ENCODE data around the gene SETD3. TPM values are rescaled to one million over a fixed set of nuclear protein-coding genes. Genes with fewer than 3 reads are reported as not detected.
A peak's percentile ranks its signal among the peaks of the same experiment; 100 is the strongest.

The SETD3 gene
- total RNA-seq, 1 experiment from 2014 or later: 47.8 TPM

DNA sequence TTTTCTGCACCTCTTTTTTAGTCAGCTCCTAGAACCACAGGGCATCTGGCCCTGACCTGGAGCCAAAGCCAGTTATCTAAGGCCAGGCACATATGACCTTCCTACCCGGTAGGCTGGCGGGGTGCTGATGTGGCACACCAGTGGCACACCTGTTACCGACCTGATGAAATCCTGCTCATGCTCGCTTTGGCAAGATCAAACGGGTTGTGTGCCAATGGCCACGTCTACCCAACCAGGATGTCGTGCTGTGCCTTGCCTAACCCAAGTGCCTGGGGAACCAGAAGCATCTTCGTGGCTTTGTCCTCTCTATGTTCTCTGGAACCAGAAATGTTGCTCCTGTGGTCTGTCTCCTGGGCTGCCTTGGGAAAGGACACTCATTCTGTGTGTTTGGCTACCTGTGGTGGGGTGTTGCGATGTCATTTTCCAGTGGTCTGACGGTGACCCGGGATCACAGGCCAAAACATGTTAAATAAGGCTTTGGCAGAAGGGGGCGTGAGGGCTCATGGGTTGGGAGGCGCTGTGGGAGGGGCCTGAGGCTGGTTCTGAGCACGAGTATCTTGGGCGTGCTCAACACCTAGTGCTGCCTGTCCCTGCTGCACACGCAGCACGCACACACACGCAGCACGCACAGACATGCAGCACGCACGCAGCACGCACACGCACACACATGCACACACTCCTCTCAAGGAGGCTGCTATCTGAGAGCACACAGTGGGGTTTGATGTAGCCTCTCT, 28.4 kb upstream of the SETD3 start:
- in situ Hi-C loops (cut with HindIII; ENCODE audit: low pct_unique_long_range_greater_than_20kb, low sequenced_read_pairs): no loop called here
- no peak for DNase-seq (ENCODE audit: low read depth, low spot score)

DNA sequence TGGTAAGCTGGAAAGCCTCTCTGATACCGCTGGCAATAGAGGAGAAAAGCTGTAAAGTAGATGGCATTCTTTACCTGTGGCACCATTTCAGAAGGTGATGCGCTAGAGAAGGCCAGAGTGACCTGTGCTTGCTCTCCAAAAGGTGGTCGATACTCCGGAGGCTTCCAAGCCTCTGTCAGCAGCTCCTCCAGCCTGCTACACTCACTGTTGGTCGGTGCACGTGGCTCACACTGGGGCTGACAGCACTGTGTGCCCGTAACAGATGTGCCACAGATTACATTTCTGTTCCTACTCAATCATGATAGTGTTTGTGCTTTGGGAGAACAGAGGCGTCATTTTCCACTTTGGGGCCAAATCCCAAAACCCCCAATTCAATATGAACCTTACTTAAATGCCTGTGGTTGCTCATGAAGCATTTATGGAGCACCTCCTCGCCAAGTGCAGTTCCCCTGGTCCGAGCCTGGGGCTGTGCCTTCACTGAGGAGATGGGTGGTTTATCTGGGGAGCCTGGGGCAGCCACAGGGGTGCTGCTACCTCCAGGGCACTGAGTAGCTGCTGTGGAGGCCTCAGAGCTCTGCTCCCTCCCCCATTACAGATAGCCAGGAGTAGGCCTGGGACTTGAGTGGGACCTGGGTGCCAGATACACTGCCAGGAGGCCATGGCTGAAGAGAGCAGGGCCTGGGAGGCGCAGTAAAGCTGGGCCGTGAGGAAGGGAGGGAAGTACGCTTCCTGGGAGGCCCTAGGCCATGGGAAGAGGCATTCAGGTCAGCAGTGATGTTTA, 27.4 kb upstream of the SETD3 start:
- in situ Hi-C loops (cut with HindIII; ENCODE audit: low pct_unique_long_range_greater_than_20kb, low sequenced_read_pairs): no loop called here
- DNase-seq (ENCODE audit: low read depth, low spot score): no peak

DNA sequence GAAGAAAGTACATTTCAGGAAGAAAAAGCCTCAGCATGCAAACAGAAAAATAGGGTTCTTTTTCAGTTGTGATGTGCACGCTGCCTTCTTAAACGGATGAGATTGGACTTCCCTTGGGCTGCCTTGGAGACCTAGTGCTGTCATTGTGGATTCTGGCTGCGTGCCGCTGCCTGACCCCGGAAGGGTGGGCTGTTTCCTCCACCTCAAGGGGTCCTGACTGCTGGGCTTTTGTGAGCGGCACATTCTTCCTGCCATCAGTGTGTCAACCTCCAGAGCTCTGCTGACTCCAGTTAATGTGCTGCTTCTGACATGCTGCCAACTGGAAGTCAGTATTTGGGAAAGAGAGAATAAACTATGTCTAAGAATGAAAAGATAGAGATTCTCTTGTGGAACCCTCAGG, 25.6 kb upstream of the SETD3 start:
- DNase-seq (ENCODE audit: low read depth, low spot score): no peak
- in situ Hi-C loops (cut with HindIII; ENCODE audit: low pct_unique_long_range_greater_than_20kb, low sequenced_read_pairs): no loop called here

DNA sequence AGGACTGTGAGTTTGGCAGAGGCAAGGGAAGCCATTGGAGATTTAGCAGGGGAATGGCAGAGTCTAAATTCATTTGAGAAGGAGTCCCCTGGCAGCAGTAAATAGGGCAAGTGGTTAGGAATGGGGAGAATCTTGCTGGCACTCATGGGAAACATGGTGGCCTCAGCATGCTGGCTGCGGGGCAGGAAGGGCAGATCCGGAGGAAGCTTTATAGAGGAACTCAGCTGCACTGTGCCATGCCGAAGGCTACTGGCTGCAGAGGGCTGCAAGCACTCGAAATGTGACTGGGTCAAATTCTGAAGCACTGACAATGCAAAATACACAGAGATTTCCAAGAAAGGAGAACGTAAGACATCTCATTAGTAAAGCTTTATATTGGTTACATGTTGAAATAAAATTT, 24.4 kb upstream of the SETD3 start:
- in situ Hi-C loops (cut with HindIII; ENCODE audit: low pct_unique_long_range_greater_than_20kb, low sequenced_read_pairs): no loop called here

DNA sequence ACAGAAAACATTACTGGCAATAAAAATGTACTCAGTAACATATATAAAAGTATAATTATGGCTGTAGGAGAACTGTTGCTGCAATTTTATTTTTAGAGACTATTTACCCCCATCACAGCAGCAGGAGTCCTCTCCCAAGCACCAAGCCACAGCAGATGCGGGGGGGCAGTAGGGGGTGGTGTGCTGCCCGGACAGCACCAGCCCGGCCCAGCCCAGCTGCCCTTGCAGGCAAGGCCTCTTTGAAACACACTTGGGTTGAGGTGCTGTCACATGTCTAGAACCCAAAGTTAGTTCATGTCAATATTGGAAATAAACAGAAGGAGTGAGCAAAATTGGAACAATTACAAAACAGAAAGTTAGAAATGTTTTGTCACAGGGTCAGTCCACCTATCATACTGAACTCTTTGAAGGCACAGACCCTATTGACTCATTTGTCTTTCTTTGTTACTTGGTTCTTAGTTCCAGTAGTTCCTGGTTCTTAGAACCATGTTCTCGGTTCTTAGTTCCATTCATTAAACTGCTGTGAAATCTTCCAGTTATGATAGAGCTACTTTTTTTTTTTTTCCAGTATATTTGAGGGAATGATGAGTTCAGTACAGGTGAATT, 23.3 kb upstream of the SETD3 start:
- no peak for DNase-seq (ENCODE audit: low read depth, low spot score)
- in situ Hi-C loops (cut with HindIII; ENCODE audit: low pct_unique_long_range_greater_than_20kb, low sequenced_read_pairs): no loop called here

More for the DNA sequence above, 24.4 kb upstream of the SETD3 start:
- no peak for DNase-seq (ENCODE audit: low read depth, low spot score)

DNA sequence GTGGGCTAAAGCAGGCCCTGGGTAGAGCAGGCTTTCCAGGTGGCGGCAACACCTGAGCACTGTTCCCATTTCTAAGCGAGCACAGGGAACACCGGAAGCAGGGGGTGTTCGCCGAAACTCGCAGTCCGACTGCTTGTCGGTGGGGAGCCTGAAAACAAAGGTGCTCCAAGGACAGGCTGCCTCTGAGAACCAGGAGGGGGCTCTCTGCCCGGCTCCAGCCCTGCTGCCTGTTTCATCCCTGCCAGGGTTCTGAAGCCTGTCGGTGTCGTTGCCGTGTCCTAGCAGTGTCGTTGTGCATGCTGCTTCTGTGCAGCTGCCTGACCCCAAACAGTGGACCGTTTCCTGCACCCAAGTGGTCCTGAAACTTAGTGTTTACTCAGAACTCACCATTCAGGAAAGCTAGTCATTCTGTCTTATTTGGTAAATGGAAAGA, 22.3 kb upstream of the SETD3 start:
- no peak for DNase-seq (ENCODE audit: low read depth, low spot score)
- in situ Hi-C loops (cut with HindIII; ENCODE audit: low pct_unique_long_range_greater_than_20kb, low sequenced_read_pairs): no loop called here

DNA sequence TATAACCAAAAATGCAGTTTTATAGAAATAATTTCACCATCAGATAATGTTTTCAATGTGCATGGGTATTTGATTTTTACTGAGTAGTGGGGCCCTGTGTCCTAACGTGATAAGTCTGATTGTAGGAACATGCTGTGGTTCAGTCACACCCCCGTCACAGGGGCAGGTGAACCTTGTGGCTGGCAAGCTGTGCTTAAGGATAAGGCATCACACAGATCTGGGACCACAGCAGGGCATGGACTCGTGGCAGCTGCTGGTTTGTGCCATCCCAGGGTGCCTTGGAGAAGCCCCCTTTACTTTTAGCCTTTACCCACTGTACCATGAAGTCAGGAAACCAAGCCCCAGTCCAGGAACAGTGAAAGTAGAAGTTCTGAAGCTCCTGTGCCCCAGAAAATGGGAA, 17.2 kb upstream of the SETD3 start:
- in situ Hi-C loops (cut with HindIII; ENCODE audit: low pct_unique_long_range_greater_than_20kb, low sequenced_read_pairs): no loop called here
- DNase-seq (ENCODE audit: low read depth, low spot score): no peak

DNA sequence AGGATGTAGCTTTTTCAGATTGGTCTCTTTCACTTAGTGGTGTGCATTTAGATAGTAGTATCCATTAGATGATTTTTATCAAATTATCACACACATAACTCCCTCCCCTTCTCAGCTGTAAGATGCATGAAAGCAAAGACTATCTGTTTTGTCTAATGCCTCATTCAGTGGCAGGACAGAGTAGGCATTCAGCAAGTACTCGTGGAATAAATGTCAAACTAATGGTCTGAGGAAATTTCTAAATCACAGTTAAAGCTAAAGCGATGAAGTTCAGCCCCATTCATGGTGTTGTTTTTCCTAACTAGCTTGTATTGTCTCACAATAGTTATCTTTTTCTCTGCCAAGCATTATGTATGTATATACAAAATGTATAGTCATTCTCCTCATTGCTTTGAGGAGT, 16.7 kb upstream of the SETD3 start:
- in situ Hi-C loops (cut with HindIII; ENCODE audit: low pct_unique_long_range_greater_than_20kb, low sequenced_read_pairs): no loop called here
- no peak for DNase-seq (ENCODE audit: low read depth, low spot score)

DNA sequence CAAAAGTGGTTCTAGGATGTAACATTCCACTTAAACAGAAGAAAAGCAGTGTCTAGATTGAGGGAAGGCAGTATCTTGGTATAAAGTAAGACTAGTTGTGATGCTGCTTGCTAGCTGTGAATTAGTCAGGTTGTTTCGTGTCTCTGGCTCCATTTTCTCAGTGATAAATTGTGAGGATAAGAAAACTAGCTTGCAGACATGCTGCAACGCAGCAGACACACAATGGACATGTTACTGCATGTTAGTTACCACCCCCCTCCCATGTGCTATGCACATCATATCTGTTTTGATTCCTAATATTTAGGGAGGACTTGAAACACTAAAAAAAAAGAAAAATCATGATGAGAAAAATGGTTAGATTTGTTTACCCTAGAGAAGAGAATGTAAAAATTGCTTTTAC, 3.4 kb upstream of the SETD3 start:
- in situ Hi-C loops (cut with HindIII; ENCODE audit: low pct_unique_long_range_greater_than_20kb, low sequenced_read_pairs): no loop called here
- DNase-seq (ENCODE audit: low read depth, low spot score): no peak

DNA sequence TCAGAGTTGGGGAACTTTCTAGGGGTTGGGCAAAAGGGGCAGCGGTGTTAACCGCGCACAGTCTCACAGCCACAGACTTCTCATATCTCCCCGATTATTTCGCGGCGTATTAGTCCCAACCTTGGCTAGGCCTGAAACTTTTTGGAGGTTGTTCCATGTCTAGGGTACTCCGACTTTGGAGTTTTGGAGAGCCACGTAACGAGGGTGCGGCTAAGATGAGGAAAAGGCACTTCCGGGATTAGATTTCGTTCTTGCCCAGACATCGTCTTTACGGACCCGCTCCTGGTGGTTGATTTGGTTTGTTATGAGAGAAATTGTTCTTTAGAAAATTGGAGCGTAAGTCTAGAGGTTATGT, 1.1 kb upstream of the SETD3 start:
- DNase-seq (ENCODE audit: low read depth, low spot score): peak; percentile 37
- in situ Hi-C loops (cut with HindIII; ENCODE audit: low pct_unique_long_range_greater_than_20kb, low sequenced_read_pairs): no loop called here

DNA sequence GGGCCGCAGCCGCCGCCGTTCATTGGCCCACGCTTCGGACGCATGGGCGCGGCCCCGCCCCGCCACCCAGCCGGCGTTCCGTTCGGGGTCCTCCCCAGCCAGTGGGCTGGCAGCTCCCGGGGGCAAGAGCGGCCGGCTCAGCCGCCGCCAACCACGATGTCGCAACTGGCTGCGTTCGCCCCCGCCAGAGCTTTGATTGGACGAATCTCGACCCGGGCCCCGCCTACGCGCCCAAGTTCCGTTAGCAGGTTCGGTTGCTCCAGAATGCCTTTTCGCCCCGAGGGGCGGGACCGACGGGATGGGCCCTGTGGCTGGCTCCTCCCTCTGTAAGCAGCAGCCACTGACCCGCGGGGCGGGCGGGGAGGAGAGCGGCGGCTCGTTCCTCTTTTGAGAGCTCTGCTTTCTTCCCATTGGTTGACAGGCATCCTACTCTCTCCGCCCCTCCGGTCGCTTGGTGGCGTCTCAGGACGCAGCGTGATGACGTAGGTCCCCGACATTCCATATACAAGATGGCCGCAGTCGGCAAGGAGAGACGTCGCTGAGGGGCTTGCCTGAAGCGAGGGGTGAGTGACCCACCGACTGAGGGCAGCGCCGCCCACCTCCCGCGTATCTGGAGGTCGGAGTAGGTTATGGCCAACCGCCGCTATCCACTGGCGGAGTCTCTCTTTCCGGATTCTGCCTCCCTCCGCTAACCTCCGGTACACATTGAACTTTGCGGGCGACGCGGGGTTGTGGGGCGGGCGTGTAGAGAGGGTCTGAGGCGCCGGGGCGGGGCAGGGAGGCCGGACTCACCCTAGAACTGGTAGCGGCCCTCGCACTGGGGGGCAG, 472 bp upstream of the SETD3 start, which contains the start of gene CCNK:
Gene CCNK, plus strand, starts transcription at position 493 of the 828 bp plus-strand sequence. CDS start 11,269 bp downstream, outside the sequence.
- in situ Hi-C loops (cut with HindIII; ENCODE audit: low pct_unique_long_range_greater_than_20kb, low sequenced_read_pairs): no loop called here
- DNase-seq (ENCODE audit: low read depth, low spot score): peak; percentile 100

DNA sequence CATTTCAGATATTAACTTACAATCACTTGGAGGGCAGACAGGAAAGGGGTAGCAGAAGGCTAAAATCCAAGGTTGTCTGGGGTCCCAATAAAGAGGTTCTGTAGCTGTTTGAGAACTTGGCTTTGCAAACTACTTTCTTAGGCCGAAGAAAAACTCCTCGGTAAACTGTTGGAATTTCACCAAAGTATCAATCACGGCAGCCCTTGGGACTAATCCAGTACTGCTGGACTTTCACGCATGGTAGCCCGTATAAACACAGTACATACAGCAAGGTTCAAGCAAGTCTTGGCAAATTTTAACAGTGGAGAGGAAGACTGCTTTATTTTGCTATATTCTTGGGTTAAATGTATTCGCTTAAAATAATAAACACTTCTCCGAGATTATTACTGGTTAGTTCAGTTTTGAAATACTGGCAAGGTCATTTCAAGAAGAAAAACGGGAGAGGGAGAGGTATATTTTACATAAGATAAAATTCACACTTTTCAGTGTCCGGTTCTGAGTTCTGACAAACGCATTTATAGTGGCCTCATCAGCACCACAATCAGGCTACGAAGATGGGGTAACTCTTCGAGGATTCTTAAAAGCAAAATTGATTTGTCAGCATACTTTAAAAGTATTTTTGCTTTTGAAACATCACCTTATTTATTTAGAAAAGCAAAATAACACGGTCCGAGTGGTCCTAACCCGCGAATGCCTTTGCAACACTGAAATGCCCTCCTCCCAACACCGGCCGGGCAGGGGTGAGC, 1.3 kb downstream of the SETD3 start:
- no peak for DNase-seq (ENCODE audit: low read depth, low spot score)

DNA sequence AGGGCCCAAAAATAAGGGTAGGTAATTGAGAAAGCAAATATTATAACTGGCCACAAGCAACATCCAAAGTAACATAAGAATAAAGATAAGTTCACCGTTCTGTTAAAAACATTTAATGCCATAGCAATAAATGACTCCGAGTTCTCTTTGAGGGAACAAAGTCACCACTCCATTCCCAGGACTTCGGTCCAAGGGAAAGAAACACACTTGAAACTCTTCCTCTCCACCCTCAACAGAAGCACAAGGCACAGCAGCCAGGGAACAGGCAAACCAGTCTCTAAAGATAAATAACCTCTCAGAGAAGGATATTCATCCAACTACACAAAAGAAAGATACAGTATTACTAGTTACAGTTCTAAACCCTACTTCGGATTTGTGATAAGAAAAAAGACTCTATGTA, 2.5 kb downstream of the SETD3 start:
- in situ Hi-C loops (cut with HindIII; ENCODE audit: low pct_unique_long_range_greater_than_20kb, low sequenced_read_pairs): no loop called here
- no peak for DNase-seq (ENCODE audit: low read depth, low spot score)

More for the DNA sequence above, 1.3 kb downstream of the SETD3 start:
- in situ Hi-C loops (cut with HindIII; ENCODE audit: low pct_unique_long_range_greater_than_20kb, low sequenced_read_pairs): no loop called here

DNA sequence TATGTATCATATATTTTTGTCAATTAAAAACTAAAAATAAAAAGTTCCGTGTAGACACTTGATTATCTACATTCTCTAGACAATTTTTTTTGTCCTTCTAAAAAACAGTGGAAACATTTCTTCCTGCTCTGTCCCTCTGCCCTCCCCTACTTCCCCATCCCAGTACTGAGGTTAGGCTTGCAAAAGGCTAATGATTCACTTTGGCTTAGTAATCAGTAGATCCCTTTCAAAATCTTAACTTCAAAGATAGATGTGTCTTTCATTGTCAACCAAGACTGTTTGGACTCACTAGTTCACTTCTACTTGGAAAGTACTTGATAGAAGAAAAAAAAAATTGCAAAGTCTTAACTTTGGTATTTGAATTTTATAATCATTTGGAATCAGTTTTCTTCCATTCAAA, 3.8 kb downstream of the SETD3 start:
- no peak for DNase-seq (ENCODE audit: low read depth, low spot score)
- in situ Hi-C loops (cut with HindIII; ENCODE audit: low pct_unique_long_range_greater_than_20kb, low sequenced_read_pairs): no loop called here

DNA sequence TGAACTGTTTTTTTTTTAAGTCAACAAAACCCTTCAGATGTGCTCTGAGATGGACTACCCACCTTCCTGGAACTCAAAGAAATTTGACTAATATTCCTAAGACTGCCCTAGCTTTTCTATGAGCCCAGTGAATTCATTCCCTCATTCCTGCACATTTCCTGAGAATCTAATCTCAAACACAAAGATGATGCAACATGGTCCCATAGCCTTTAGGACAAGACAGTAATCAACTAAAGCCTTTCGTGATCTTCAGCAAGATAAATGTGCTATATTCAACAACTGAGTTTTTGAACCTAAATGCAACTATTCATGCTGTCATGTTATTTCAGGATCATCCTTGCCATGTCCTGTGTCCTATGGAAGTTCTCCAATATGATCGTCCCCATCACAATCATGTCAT, 5.0 kb downstream of the SETD3 start:
- in situ Hi-C loops (cut with HindIII; ENCODE audit: low pct_unique_long_range_greater_than_20kb, low sequenced_read_pairs): no loop called here
- DNase-seq (ENCODE audit: low read depth, low spot score): no peak

DNA sequence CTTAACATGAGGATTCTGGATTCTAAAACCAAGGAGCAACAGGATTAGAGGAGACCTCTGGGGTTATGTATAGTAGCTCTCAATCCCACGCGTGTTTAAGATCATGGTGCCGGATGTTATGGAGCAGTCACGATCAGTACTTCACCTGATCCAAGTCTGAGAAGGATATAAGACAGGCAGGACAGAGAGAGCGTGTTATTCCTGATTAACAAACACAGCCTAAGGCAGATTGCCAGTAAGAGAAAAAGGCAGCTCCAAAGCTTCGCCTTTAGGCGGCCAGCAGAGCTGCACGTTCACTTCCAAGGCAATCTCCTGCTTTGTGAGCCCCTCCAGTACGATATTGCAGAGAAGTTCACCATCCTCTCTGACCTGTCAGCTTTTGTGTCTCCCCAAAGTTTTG, 5.5 kb downstream of the SETD3 start:
- in situ Hi-C loops (cut with HindIII; ENCODE audit: low pct_unique_long_range_greater_than_20kb, low sequenced_read_pairs): no loop called here
- DNase-seq (ENCODE audit: low read depth, low spot score): peak; percentile 67

DNA sequence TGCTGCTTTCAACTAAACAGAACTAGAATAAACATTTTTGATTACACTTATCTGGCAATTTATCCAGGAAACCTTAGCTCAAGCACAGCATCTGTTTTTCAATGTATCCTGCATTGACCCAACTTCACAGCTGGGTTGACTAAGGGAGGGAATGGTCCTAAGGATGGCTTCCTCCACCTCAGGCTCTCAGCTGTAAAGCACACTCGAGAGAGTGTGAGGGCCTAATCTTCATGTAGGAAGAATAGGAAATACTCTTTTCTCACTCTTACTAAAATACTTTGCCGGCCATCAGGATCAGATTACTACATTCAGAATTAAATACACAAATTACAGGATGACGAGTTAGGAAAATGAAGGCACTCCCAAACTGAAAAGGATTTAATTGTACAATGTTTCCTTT, 7.2 kb downstream of the SETD3 start:
- no peak for DNase-seq (ENCODE audit: low read depth, low spot score)
- in situ Hi-C loops (cut with HindIII; ENCODE audit: low pct_unique_long_range_greater_than_20kb, low sequenced_read_pairs): no loop called here

All from SK-MEL-5 (cell line).